NOMO-1 treated with DMSO at 0.1 percent for 48 hours (cell line): Measurements from ENCODE around the gene ENO1.
A peak's percentile ranks its signal among the peaks of the same experiment; 100 is the strongest.
"Not testable (repeated sequence)": the region's sequence is repeated elsewhere in the genome, so short reads cannot be mapped to it uniquely, and the experiment has no call there.

ENCODE experiments used
- DNase-seq: peaks from one replicate; lab custom pipeline; 2025; ENCODE audit not compliant: unreplicated experiment; lab: John Stamatoyannopoulos, UW

ENO1 gene

GRCh38 chr1:8897505-8897904, 19.0 kb upstream of the ENO1 start:
- not testable (repeated sequence) for DNase-seq

GRCh38 chr1:8896775-8897174, 18.3 kb upstream of the ENO1 start:
- DNase-seq = peak; percentile 75

DNA sequence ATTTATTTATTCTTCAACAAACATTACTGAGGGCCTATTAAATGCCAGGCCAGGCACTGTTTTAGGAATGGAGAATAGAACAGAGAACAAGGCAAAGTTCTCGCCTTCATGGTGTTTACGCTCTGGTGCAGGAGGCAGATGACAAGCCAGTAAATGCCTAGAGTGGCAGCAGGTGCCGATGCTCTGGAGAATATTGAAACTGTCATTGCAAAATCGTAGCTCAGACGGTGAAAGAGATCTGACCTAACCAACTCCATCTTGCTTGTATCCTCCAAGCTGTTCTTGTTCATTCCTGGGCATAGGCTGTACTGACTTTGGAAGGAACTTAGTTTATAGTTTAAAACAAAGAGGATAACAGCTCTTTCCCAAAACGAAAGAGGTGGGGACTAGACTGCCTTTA, 13.5 kb upstream of the ENO1 start:
- no peak for DNase-seq

- DNase-seq = no peak
These were observed 12.9 kb upstream of the ENO1 start for GRCh38 chr1:8891401-8891800.

GRCh38 chr1:8889925-8890785, 11.7 kb upstream of the ENO1 start:
- DNase-seq = peak; percentile 50

DNA sequence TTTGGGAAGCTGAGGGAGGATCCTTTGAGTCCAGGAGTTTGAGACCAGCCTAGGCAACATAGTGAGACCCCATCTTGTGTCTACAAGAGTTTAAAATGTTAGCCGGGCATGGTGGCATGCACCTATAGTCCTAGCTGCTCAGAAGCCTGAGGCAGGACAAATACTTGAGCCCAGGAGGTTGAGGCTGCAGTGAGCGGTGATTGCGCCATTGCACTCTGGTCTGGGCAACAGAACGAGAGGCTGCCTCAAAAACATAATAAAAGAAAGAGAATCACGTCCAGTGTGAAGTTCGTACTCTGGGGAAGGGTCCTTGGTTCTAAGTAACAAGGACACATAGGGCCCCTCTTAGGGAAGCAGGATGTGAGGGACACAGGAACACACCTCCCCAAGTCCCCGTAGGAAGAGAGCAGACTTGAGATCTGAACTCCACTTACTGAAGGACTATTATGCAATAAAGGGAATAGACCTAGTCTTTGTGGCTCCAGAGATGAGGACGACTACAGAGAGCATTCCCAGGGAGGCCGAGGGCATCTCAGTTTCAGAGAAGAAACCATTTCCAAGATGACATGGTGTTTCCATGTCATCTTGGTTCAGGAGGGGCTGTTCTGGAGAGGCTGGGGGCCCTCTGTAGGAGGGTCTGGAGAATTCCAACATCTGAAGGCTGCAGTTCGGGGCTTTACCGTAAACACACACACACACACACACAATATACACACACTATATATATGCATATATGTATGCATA, 10.8 kb upstream of the ENO1 start:
- no peak for DNase-seq

DNA sequence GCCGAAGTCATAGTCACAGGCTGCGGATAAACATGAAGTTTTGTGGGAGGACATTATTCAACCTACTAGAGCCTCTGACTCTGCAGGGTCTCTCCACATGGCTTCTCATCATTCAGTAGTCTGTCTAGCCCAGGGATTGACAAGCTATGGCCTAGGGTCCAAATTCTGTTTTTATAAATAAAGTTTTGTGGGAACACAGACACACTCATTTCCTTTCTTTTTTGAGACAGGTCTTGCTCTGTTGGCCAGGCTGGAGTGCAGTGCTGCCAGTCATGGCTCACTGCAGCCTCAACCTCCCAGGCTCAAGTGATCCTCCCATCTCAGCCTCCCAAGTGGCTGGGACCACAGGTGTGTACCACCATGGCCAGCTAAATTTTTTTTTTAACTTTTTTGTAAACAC, 8.1 kb upstream of the ENO1 start:
- no peak for DNase-seq

- not testable (repeated sequence) for DNase-seq
These were observed 7.6 kb upstream of the ENO1 start for GRCh38 chr1:8886031-8886524.

- not testable (repeated sequence) for DNase-seq
These were observed 5.6 kb upstream of the ENO1 start for GRCh38 chr1:8884105-8884504.

- DNase-seq = no peak
These were observed 5.0 kb upstream of the ENO1 start for GRCh38 chr1:8883491-8883890.

GRCh38 chr1:8879922-8880676, 1.6 kb upstream of the ENO1 start:
- DNase-seq = peak; percentile 88

DNA sequence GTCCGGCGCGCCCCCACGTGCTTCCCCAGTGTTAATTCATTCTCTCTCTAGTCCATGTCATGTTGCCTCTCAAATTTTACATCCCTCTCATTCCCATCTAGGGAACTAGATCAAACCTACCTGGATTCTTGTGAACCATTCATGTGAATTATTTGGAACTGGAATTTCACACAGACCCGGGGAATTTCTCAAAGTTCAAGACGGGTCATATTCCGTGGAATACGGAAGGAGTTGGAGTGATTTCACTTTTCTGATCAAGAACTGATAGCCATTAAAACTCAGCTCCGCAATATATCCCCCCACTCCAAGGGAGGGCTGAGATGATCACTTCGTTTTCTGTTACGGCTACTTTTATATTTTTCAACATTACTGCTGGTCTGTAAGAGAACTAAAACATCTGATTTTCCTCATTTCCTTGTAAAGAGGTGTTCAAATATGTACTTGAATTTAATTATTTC, 1.0 kb upstream of the ENO1 start:
- no peak for DNase-seq

GRCh38 chr1:8878698-8879463, 395 bp upstream of the ENO1 start:
- peak; percentile 90 for DNase-seq

GRCh38 chr1:8876087-8876486, 2.4 kb downstream of the ENO1 start:
- no peak for DNase-seq

- no peak for DNase-seq
These were observed 3.1 kb downstream of the ENO1 start for GRCh38 chr1:8875216-8875861.

GRCh38 chr1:8874230-8875201, 4.0 kb downstream of the ENO1 start:
- DNase-seq = no peak

- peak; percentile 91 for DNase-seq
These were observed 4.8 kb downstream of the ENO1 start for GRCh38 chr1:8873506-8874229.

- no peak for DNase-seq
These were observed 5.5 kb downstream of the ENO1 start for GRCh38 chr1:8873001-8873400.
